GM23248 (cell line): ENCODE results near the gene BBS2. TPM values are rescaled to one million over a fixed set of nuclear protein-coding genes. Genes with fewer than 3 reads are reported as not detected.
A peak's percentile ranks its signal among the peaks of the same experiment; 100 is the strongest.
"Not testable (repeated sequence)": the region's sequence is repeated elsewhere in the genome, so short reads cannot be mapped to it uniquely, and the experiment has no call there.

Experiments used
- DNase-seq: peaks from one replicate; pipeline ENCODE4 v3.0.0-alpha.2; 2015
- H2AFZ ChIP-seq: fragments of 200-600 bp; sonication (generic); 2 replicates; pipeline ENCODE4 v1.6.1; 2016; ENCODE audit warnings: antibody characterized with exemption
- H3F3A ChIP-seq: fragments of 200-600 bp; sonication (generic); 2 replicates; pipeline ENCODE4 v1.6.1; 2016; ENCODE audit warnings: mild to moderate bottlenecking, antibody characterized with exemption, mixed run types; ENCODE audit not compliant: insufficient read depth
- H3K27ac ChIP-seq: fragments of 200-600 bp; sonication (generic); 2 replicates; pipeline ENCODE4 v1.5.1; 2016; ENCODE audit warnings: mild to moderate bottlenecking
- H3K27me3 ChIP-seq: fragments of 200-600 bp; sonication (generic); replicated peaks from 2 replicates; pipeline ENCODE4 v1.6.1; 2016; ENCODE audit warnings: mild to moderate bottlenecking; ENCODE audit not compliant: insufficient read depth
- H3K36me3 ChIP-seq: fragments of 200-600 bp; sonication (generic); 2 replicates; pipeline ENCODE4 v1.6.1; 2016; ENCODE audit warnings: low read depth, mild to moderate bottlenecking
- H3K4me1 ChIP-seq: fragments of 200-600 bp; sonication (generic); 2 replicates; pipeline ENCODE4 v1.6.1; 2016; ENCODE audit warnings: mild to moderate bottlenecking; ENCODE audit not compliant: insufficient read depth
- H3K4me2 ChIP-seq: fragments of 200-600 bp; sonication (generic); one replicate; pipeline ENCODE4 v1.6.1; 2016; ENCODE audit warnings: mild to moderate bottlenecking; ENCODE audit not compliant: unreplicated experiment
- H3K4me3 ChIP-seq: fragments of 200-600 bp; sonication (generic); 2 replicates; pipeline ENCODE4 v1.5.1; 2016; ENCODE audit warnings: mild to moderate bottlenecking
- H3K79me2 ChIP-seq: fragments of 200-600 bp; sonication (generic); 2 replicates; pipeline ENCODE4 v1.6.1; 2016; ENCODE audit warnings: mild to moderate bottlenecking; ENCODE audit not compliant: insufficient read depth
- H3K9ac ChIP-seq: fragments of 200-600 bp; sonication (generic); 2 replicates; pipeline ENCODE4 v1.6.1; 2016; ENCODE audit warnings: mild to moderate bottlenecking
- H3K9me2 ChIP-seq: fragments of 200-600 bp; sonication (generic); 2 replicates; pipeline ENCODE4 v1.6.1; 2016; ENCODE audit warnings: mixed run types, mild to moderate bottlenecking, moderate library complexity; ENCODE audit not compliant: insufficient read depth
- H3K9me3 ChIP-seq: fragments of 200-600 bp; sonication (generic); one replicate; pipeline ENCODE4 v1.6.1; 2017; ENCODE audit warnings: low read depth
- H4K20me1 ChIP-seq: fragments of 200-600 bp; sonication (generic); 2 replicates; pipeline ENCODE4 v1.6.0; 2016; ENCODE audit not compliant: insufficient read depth
- EZH2 ChIP-seq: fragments of 200-600 bp; sonication (generic); IDR thresholded peaks from 2 replicates; pipeline ENCODE4 v1.6.1; 2018; ENCODE audit warnings: antibody characterized with exemption, mild to moderate bottlenecking; ENCODE audit not compliant: insufficient read depth, poor library complexity, severe bottlenecking
- EZH2phosphoT487 ChIP-seq: fragments of 200-600 bp; sonication (generic); IDR thresholded peaks from 2 replicates; pipeline ENCODE4 v1.6.1; 2018; ENCODE audit warnings: antibody characterized with exemption, moderate library complexity, mild to moderate bottlenecking, low read depth; ENCODE audit not compliant: insufficient read depth
- WGBS, 2 experiments: methylation state at CpG; one replicate each; pipeline ENCODE4 v1.1.6; 2015 to 2017; ENCODE audit warnings: low lambda C conversion rate in 2 of 2, low coverage in 1 of 2; ENCODE audit errors: missing lambda C conversion rate in 2 of 2; 5-methylcytosine and 5-hydroxymethylcytosine counted together
- in situ Hi-C: fragments of 300-500 bp; cut with MboI; formaldehyde crosslinking; loops from 2 replicates; pipeline ENCODE4 v1.15.0; 2020
- polyA plus RNA-seq: library from polyadenylated mRNA; unstranded; fragments of >200 nt; fragmentation: Nextera tagmentation; extraction: Ambion mirVana; gene quantifications from 2 replicates; pipeline ENCODE4 v1.2.1, GENCODE V29; 2016
- total RNA-seq: library from RNA; depleted of rRNA; stranded (reverse); fragments of >200 nt; shearing (Covaris generic); gene quantifications from 2 replicates; pipeline ENCODE4 v1.2.3, GENCODE V29; 2014

BBS2 gene
- total and polyA plus RNA-seq, 2 experiments from 2014 or later = 45.4 to 66.2 TPM

- Histone ChIP-seq H3K9me2 (no peaks in the 10 kb centered on the region), H4K20me1 (no peaks in the 10 kb centered on the region), H3K9ac (no peak overlapping the region), H3K27me3 (no peaks in the 10 kb centered on the region), H3K4me3 (no peak overlapping the region), H3K79me2 (no peaks in the 10 kb centered on the region), H3K4me1 (no peaks in the 10 kb centered on the region), H3K27ac (no peak overlapping the region), H3K9me3 (no peaks in the 10 kb centered on the region), H2AFZ (no peak overlapping the region), H3K4me2 (no peak overlapping the region), H3F3A (no peaks in the 10 kb centered on the region), H3K36me3 (peaks cover 32% of the 10 kb centered on the region)
- in situ Hi-C loops = no loop called here
- WGBS, 2 experiments = 91 to 96% methylated on average over 1 of the region's 1 CpG
- TF ChIP-seq EZH2phosphoT487 = no peak
- TF ChIP-seq EZH2 = no peak
- DNase-seq = no peak
Observed at GRCh38 chr16:56493815-56494214, 26.0 kb downstream of the BBS2 start.

GRCh38 chr16:56493126-56493525 lies 26.7 kb downstream of the BBS2 start:
- no peaks in the 10 kb centered on the region for H4K20me1 ChIP-seq
- peak; percentile 16 for DNase-seq
- no peaks in the 10 kb centered on the region for H3K27me3 ChIP-seq
- no peak overlapping the region for H2AFZ ChIP-seq
- 89 to 96% methylated on average over 2 of the region's 2 CpGs for WGBS, 2 experiments
- no peaks in the 10 kb centered on the region for H3K9me3 ChIP-seq
- no peak overlapping the region for H3K4me3 ChIP-seq
- H3F3A ChIP-seq = no peaks in the 10 kb centered on the region
- H3K4me1 ChIP-seq = no peaks in the 10 kb centered on the region
- H3K36me3 ChIP-seq = peaks cover 25% of the 10 kb centered on the region
- H3K9me2 ChIP-seq = no peaks in the 10 kb centered on the region
- H3K4me2 ChIP-seq = no peak overlapping the region
- in situ Hi-C loops = no loop called here
- no peak overlapping the region for H3K9ac ChIP-seq
- no peak for TF ChIP-seq EZH2
- no peak for TF ChIP-seq EZH2phosphoT487
- no peaks in the 10 kb centered on the region for H3K79me2 ChIP-seq
- H3K27ac ChIP-seq = no peak overlapping the region

GRCh38 chr16:56491657-56492261 lies 28.1 kb downstream of the BBS2 start:
- TF ChIP-seq EZH2 = no peak
- no peak for TF ChIP-seq EZH2phosphoT487
- WGBS, 2 experiments = 96 to 98% methylated on average over 4 of the region's 4 CpGs
- Histone ChIP-seq H4K20me1 (no peaks in the 10 kb centered on the region), H3K9me2 (no peaks in the 10 kb centered on the region), H3K4me3 (no peak overlapping the region), H2AFZ (no peak overlapping the region), H3K4me1 (no peaks in the 10 kb centered on the region), H3K4me2 (no peak overlapping the region), H3K9ac (no peak overlapping the region), H3K9me3 (no peaks in the 10 kb centered on the region), H3K79me2 (no peaks in the 10 kb centered on the region), H3K36me3 (peaks cover 12% of the 10 kb centered on the region; the same call in 1 of the 2 replicates), H3F3A (no peaks in the 10 kb centered on the region), H3K27ac (no peak overlapping the region), H3K27me3 (no peaks in the 10 kb centered on the region)
- no peak for DNase-seq
- in situ Hi-C loops = no loop called here

GRCh38 chr16:56488868-56489267 lies 31.0 kb downstream of the BBS2 start:
- H3K4me2 ChIP-seq, H3K4me1 ChIP-seq, H3K9me2 ChIP-seq, in situ Hi-C loops, H3K9ac ChIP-seq, H3K9me3 ChIP-seq, DNase-seq, H3F3A ChIP-seq, H4K20me1 ChIP-seq, H3K79me2 ChIP-seq, H3K27me3 ChIP-seq, H2AFZ ChIP-seq, H3K4me3 ChIP-seq, H3K27ac ChIP-seq: not testable (repeated sequence)
- H3K36me3 ChIP-seq = peaks cover 25% of the 10 kb centered on the region
- 100% methylated on average over 1 of the region's 1 CpG for WGBS, 2 experiments

GRCh38 chr16:56488035-56488434 lies 31.8 kb downstream of the BBS2 start:
- in situ Hi-C loops = no loop called here
- peaks cover 33% of the 10 kb centered on the region for H3K36me3 ChIP-seq
- WGBS, 2 experiments = 90 to 93% methylated on average over 5 of the region's 5 CpGs

More at GRCh38 chr16:56488035-56488434, 31.8 kb downstream of the BBS2 start:
- Histone ChIP-seq H3K9me2 (no peaks in the 10 kb centered on the region), H2AFZ (no peak overlapping the region), H3K4me3 (no peak overlapping the region), H3K9me3 (no peaks in the 10 kb centered on the region), H3K4me2 (no peak overlapping the region), H3K9ac (no peak overlapping the region), H3K79me2 (no peaks in the 10 kb centered on the region), H3K27me3 (no peaks in the 10 kb centered on the region), H3K27ac (no peak overlapping the region), H3K4me1 (no peaks in the 10 kb centered on the region), H3F3A (no peaks in the 10 kb centered on the region), H4K20me1 (no peaks in the 10 kb centered on the region)
- DNase-seq = no peak
- TF ChIP-seq EZH2 (no peak), EZH2phosphoT487 (no peak)
